Vagina (tissue), 2 donors: ENCODE results near the gene IGF2BP3. TPM values are rescaled to one million over a fixed set of nuclear protein-coding genes. Genes with fewer than 3 reads are reported as not detected.

ENCODE experiments used
- DNase-seq, 2 donors: peaks; one replicate each; pipeline ENCODE4 v3.0.0-alpha.2; 2017; ENCODE audit errors: extremely low spot score in 2 of 2
- H3K27ac ChIP-seq: fragments of 200-600 bp; sonication (generic); one replicate; pipeline ENCODE4 v1.5.1; 2019
- H3K27me3 ChIP-seq: fragments of 200-600 bp; sonication (generic); one replicate; pipeline ENCODE4 v1.5.1; 2019
- H3K36me3 ChIP-seq, 2 donors: fragments of 200-600 bp; sonication (generic); one replicate each; pipeline ENCODE4 v1.5.1; 2017 to 2019
- H3K4me1 ChIP-seq: fragments of 200-600 bp; sonication (generic); one replicate; pipeline ENCODE4 v1.5.1; 2019
- H3K4me3 ChIP-seq, 2 donors: fragments of 200-600 bp; sonication (generic); 1 replicate in 1 of 2; 2 replicates in 1 of 2; pipeline ENCODE4 v1.5.1; 2016 to 2019
- H3K9me3 ChIP-seq: fragments of 200-600 bp; sonication (generic); one replicate; pipeline ENCODE4 v1.5.1; 2019
- POLR2A ChIP-seq, 2 donors: fragments of 450-650 bp; IDR thresholded peaks; one replicate each; pipeline ENCODE4 v1.6.1; 2017; ENCODE audit warnings: antibody characterized with exemption in 2 of 2, mild to moderate bottlenecking in 2 of 2, moderate library complexity in 2 of 2
- POLR2AphosphoS5 ChIP-seq, 2 donors: sonication (generic); formaldehyde crosslinking; IDR thresholded peaks; one replicate each; pipeline ENCODE4 v1.9.0; 2017; ENCODE audit warnings: antibody characterized with exemption in 2 of 2, mild to moderate bottlenecking in 2 of 2, low read depth in 1 of 2; ENCODE audit not compliant: insufficient read depth in 1 of 2
- intact Hi-C: fragments of 100-400 bp; cut with DNase I; formaldehyde crosslinking; loops from one replicate; pipeline ENCODE4 v1.15.1; 2023
- total RNA-seq: library from RNA; depleted of rRNA; stranded (reverse); fragments of >200 nt; gene quantifications from one replicate; pipeline ENCODE4 v1.2.3, GENCODE V29; 2016
- TF ChIP-seq, protein P1 (sequence below), 3 experiments: fragments of 450-650 bp in 2 of 3; fragments of 200-600 bp in 1 of 3; sonication (generic) in 1 of 3; IDR thresholded peaks; one replicate each; pipeline ENCODE4 v1.5.1; 2017 to 2019; ENCODE audit warnings: antibody characterized with exemption in 3 of 3, mild to moderate bottlenecking in 2 of 3, moderate library complexity in 2 of 3

IGF2BP3 gene
- total RNA-seq, 1 donor from 2014 or later: 11.8 TPM

DNA sequence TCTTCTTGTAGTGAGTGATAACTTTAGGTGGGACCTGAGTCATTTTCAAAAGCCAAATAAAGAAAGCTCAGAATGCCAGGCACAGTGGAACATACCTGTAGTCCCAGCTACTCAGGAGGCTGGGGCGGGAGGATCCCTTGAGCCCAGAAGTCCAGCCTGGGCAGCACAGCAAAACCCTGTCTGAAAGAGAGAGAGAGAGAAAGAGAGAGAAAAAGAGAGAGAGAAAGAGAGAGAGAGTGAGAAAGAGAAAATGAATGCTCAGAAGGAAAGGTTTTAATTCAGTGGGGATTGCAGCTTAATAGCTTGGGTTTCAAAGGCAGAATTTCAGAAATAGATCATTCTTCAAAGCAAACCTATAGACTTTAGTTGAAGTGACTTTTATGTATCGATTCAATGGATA, 198.0 kb downstream of the IGF2BP3 start:
- H3K27me3 ChIP-seq: no peaks in the 10 kb centered on the region
- H3K9me3 ChIP-seq: no peaks in the 10 kb centered on the region
- no peak overlapping the region for H3K27ac ChIP-seq
- no peaks in the 10 kb centered on the region for H3K4me1 ChIP-seq
- peaks cover 0 to 67% of the 10 kb centered on the region in 2 donors for H3K36me3 ChIP-seq
- intact Hi-C loops: no loop called here
- TF ChIP-seq POLR2AphosphoS5 (IDR thresholded peaks at IDR 0.05; ENCODE audit: insufficient read depth in 1 of 2, low read depth in 1 of 2) (no peak), POLR2A (IDR thresholded peaks at IDR 0.05) (no peak)
- H3K4me3 ChIP-seq: no peak overlapping the region
- DNase-seq: no peak

DNA sequence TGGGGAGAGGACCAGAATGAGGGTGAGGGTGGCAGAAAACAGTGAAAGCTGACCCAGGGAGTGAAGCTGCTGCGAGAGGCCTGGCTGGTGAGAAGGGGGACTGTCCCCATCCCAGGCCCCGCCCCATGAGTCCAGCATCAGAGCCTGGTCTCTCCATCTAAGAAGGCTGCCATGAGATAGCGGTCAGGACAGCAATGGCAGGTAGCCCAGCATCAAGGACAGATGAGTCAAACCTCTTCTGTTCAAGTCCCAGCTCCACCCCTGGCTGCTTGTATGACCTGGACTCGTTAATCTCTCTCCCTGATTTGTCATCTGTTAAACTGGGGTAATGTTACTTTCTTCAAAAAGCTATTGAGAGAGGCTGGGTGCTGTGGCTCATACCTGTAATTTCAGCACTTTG, 201.5 kb downstream of the IGF2BP3 start:
- H3K27ac ChIP-seq: no peak overlapping the region
- H3K36me3 ChIP-seq: peaks cover 0 to 64% of the 10 kb centered on the region in 2 donors
- H3K27me3 ChIP-seq: no peaks in the 10 kb centered on the region
- TF ChIP-seq POLR2A (IDR thresholded peaks at IDR 0.05) (no peak), POLR2AphosphoS5 (IDR thresholded peaks at IDR 0.05; ENCODE audit: insufficient read depth in 1 of 2, low read depth in 1 of 2) (no peak)
- TF ChIP-seq, protein P1, sequence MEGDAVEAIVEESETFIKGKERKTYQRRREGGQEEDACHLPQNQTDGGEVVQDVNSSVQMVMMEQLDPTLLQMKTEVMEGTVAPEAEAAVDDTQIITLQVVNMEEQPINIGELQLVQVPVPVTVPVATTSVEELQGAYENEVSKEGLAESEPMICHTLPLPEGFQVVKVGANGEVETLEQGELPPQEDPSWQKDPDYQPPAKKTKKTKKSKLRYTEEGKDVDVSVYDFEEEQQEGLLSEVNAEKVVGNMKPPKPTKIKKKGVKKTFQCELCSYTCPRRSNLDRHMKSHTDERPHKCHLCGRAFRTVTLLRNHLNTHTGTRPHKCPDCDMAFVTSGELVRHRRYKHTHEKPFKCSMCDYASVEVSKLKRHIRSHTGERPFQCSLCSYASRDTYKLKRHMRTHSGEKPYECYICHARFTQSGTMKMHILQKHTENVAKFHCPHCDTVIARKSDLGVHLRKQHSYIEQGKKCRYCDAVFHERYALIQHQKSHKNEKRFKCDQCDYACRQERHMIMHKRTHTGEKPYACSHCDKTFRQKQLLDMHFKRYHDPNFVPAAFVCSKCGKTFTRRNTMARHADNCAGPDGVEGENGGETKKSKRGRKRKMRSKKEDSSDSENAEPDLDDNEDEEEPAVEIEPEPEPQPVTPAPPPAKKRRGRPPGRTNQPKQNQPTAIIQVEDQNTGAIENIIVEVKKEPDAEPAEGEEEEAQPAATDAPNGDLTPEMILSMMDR (IDR thresholded peaks at IDR 0.05): no peak
- intact Hi-C loops: no loop called here
- no peak for DNase-seq
- H3K9me3 ChIP-seq: no peaks in the 10 kb centered on the region
- H3K4me1 ChIP-seq: no peaks in the 10 kb centered on the region
- H3K4me3 ChIP-seq: no peak overlapping the region

DNA sequence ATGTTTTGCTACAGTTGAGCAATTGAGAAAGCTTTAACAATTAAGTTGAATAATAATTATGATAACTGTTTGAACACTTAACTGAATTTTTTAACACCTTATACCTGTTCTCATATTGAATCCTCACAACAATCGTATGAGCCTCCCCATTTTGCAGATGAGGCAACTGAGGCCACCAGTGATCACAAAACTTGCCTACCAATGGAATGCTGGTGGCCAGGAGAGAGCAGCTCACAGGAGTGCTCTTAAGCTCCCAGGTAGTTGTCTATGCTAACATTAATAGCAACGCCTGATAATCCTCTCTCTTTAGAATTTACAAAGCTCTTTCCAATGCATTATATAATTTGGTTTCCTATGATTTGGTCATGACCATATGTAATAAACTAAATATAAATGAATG, 202.1 kb downstream of the IGF2BP3 start:
- Histone ChIP-seq H3K36me3 (peaks cover 0 to 59% of the 10 kb centered on the region in 2 donors), H3K27me3 (no peaks in the 10 kb centered on the region), H3K27ac (no peak overlapping the region), H3K4me3 (no peak overlapping the region), H3K4me1 (no peaks in the 10 kb centered on the region), H3K9me3 (no peaks in the 10 kb centered on the region)
- DNase-seq: no peak
- intact Hi-C loops: no loop called here
- TF ChIP-seq, protein P1 (IDR thresholded peaks at IDR 0.05): no peak
- TF ChIP-seq POLR2AphosphoS5 (IDR thresholded peaks at IDR 0.05; ENCODE audit: insufficient read depth in 1 of 2, low read depth in 1 of 2): no peak
- no peak for TF ChIP-seq POLR2A (IDR thresholded peaks at IDR 0.05)

DNA sequence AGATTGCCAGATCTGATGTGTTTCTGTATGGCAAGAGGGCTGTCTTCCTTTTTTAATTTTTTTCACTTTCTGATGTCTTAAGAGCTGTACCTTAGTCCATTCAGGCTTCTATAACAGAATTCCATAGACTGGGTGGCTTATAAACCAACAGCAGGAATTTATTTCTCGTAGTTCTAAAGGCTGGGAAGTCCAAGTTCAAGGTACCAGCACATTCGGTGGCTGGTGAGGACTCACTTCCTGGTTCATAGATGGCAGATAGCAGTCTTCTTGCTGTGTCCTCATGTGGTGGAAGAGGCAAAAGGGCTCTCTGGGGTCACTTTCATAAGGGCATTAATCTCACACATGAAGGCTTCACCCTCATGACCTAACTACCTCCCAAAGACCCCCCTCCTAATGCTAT, 202.9 kb downstream of the IGF2BP3 start:
- intact Hi-C loops: no loop called here
- no peak for TF ChIP-seq POLR2AphosphoS5 (IDR thresholded peaks at IDR 0.05; ENCODE audit: insufficient read depth in 1 of 2, low read depth in 1 of 2)
- TF ChIP-seq, protein P1 (IDR thresholded peaks at IDR 0.05): no peak
- Histone ChIP-seq H3K27me3 (no peaks in the 10 kb centered on the region), H3K9me3 (no peaks in the 10 kb centered on the region), H3K27ac (no peak overlapping the region), H3K36me3 (peaks cover 0 to 59% of the 10 kb centered on the region in 2 donors), H3K4me3 (no peak overlapping the region), H3K4me1 (no peaks in the 10 kb centered on the region)
- DNase-seq: no peak

DNA sequence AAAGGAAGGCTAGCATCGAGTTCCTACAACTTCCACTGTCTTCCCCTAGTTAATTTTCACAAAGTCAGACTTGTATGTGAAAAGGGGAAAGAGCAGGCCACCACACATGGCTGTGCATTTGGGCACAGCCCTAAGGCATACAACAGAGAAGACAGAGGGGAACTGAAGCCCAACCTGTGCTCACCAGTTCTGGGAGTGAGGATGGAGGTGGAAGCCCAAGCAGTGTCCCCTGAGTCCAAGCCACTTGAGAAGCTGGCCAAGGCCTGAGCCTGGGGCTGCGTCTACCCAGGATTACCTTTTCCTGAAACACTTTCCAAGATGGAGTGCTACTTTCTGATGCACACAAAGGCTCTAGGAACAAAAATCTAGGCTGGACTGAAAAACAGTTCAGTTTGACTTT, 203.4 kb downstream of the IGF2BP3 start:
- H3K4me1 ChIP-seq: no peaks in the 10 kb centered on the region
- H3K27me3 ChIP-seq: no peaks in the 10 kb centered on the region
- no peak for DNase-seq
- TF ChIP-seq POLR2A (IDR thresholded peaks at IDR 0.05): no peak
- TF ChIP-seq, protein P1 (IDR thresholded peaks at IDR 0.05): no peak
- TF ChIP-seq POLR2AphosphoS5 (IDR thresholded peaks at IDR 0.05; ENCODE audit: insufficient read depth in 1 of 2, low read depth in 1 of 2): no peak
- H3K9me3 ChIP-seq: no peaks in the 10 kb centered on the region
- no peak overlapping the region for H3K4me3 ChIP-seq
- H3K27ac ChIP-seq: no peak overlapping the region
- intact Hi-C loops: no loop called here
- peaks cover 0 to 57% of the 10 kb centered on the region in 2 donors for H3K36me3 ChIP-seq
